Fibroblast of lung (primary cell): ENCODE measurements around the gene NAV1.

Experiments used
- EZH2 ChIP-seq: IDR thresholded peaks from 2 replicates; pipeline ENCODE4 v1.5.1; 2012; ENCODE audit warnings: low read length, control low read depth, mild to moderate bottlenecking; ENCODE audit errors: missing control alignments
- TF ChIP-seq, protein P1 (sequence below), 2 donors: IDR thresholded peaks in 1 of 2; conservative IDR thresholded peaks in 1 of 2; 1 replicate in 1 of 2; 2 replicates in 1 of 2; pipeline ENCODE4 v1.5.1; 2011 to 2012; ENCODE audit warnings: low read length in 2 of 2, control low read depth in 1 of 2, inconsistent platforms in 1 of 2, low read depth in 1 of 2, mild to moderate bottlenecking in 1 of 2

DNA sequence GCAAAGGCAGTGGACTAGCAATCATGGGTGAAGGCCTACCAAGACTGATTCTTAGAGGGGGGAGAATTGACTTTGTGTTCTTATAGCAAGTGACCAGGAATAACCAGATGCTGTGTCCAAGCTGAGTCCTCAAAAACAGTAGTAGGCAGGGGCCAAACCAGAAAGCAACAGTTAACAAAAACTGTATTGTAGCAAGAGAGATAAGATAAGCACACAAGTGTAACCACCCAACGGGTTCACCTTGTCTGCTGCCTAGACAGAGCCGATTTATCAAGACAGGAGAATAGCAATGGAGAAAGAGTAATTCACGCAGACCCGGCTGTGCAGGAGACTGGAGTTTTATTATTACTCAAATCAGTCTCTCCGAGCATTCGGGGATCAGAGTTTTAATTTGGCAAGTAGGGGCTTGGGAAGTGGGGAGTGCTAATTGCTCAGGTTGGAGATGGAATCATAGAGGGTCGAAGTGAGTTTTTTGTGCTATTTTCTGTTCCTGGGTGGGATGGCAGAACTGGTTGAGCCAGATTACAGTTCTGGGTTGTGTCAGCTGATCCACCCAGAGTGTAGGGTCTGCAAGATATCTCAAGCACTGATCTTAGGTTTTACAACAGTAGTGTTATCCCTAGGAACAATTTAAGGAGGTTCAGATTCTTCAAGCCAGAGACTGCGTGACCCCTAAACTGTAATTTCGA, 23.7 kb upstream of the NAV1 start:
- TF ChIP-seq, protein P1, sequence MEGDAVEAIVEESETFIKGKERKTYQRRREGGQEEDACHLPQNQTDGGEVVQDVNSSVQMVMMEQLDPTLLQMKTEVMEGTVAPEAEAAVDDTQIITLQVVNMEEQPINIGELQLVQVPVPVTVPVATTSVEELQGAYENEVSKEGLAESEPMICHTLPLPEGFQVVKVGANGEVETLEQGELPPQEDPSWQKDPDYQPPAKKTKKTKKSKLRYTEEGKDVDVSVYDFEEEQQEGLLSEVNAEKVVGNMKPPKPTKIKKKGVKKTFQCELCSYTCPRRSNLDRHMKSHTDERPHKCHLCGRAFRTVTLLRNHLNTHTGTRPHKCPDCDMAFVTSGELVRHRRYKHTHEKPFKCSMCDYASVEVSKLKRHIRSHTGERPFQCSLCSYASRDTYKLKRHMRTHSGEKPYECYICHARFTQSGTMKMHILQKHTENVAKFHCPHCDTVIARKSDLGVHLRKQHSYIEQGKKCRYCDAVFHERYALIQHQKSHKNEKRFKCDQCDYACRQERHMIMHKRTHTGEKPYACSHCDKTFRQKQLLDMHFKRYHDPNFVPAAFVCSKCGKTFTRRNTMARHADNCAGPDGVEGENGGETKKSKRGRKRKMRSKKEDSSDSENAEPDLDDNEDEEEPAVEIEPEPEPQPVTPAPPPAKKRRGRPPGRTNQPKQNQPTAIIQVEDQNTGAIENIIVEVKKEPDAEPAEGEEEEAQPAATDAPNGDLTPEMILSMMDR (conservative IDR thresholded peaks at IDR 0.05 in 1 of 2, IDR thresholded peaks at IDR 0.05 in 1 of 2; ENCODE audit: low read depth in 1 of 2, low read length in 2 of 2), result no peak
- TF ChIP-seq EZH2, result no peak
